ENCODE measurements around the gene AJAP1.

DNA sequence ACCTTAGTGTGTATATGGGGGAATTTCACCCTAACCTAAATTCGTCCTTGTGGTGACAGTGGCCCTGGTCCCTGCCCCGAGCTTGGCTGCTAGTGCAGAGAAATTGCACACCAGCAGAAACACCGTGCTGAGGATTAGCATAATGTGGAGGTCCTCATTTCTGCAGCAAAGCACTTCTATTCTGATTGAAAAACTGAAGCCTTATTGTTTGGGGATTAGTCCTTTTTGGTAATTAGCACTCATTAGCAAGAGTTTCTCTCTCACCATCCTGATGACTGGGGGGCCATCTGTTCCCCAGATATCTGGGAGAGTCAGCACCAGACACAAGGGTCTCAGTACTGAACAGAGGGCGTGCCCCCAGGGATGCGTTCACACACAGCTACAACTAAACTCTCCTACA lies 55.2 kb downstream of the AJAP1 start:
- TF ChIP-seq ZNF768 (tag by site-specific recombination; IDR thresholded peaks at IDR 0.05), result no peak
- TF ChIP-seq, protein P1, sequence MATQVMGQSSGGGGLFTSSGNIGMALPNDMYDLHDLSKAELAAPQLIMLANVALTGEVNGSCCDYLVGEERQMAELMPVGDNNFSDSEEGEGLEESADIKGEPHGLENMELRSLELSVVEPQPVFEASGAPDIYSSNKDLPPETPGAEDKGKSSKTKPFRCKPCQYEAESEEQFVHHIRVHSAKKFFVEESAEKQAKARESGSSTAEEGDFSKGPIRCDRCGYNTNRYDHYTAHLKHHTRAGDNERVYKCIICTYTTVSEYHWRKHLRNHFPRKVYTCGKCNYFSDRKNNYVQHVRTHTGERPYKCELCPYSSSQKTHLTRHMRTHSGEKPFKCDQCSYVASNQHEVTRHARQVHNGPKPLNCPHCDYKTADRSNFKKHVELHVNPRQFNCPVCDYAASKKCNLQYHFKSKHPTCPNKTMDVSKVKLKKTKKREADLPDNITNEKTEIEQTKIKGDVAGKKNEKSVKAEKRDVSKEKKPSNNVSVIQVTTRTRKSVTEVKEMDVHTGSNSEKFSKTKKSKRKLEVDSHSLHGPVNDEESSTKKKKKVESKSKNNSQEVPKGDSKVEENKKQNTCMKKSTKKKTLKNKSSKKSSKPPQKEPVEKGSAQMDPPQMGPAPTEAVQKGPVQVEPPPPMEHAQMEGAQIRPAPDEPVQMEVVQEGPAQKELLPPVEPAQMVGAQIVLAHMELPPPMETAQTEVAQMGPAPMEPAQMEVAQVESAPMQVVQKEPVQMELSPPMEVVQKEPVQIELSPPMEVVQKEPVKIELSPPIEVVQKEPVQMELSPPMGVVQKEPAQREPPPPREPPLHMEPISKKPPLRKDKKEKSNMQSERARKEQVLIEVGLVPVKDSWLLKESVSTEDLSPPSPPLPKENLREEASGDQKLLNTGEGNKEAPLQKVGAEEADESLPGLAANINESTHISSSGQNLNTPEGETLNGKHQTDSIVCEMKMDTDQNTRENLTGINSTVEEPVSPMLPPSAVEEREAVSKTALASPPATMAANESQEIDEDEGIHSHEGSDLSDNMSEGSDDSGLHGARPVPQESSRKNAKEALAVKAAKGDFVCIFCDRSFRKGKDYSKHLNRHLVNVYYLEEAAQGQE (tag by site-specific recombination; IDR thresholded peaks at IDR 0.05), result no peak
- no peak for TF ChIP-seq ZNF223 (tag by site-specific recombination; IDR thresholded peaks at IDR 0.05)
- no peak for TF ChIP-seq ZFP3 (tag by site-specific recombination; IDR thresholded peaks at IDR 0.05; ENCODE audit: low read depth)
- TF ChIP-seq, protein P2, sequence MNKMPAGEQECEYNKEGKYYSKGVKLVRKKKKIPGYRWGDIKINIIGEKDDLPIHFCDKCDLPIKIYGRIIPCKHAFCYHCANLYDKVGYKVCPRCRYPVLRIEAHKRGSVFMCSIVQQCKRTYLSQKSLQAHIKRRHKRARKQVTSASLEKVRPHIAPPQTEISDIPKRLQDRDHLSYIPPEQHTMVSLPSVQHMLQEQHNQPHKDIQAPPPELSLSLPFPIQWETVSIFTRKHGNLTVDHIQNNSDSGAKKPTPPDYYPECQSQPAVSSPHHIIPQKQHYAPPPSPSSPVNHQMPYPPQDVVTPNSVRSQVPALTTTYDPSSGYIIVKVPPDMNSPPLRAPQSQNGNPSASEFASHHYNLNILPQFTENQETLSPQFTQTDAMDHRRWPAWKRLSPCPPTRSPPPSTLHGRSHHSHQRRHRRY (tag by site-specific recombination; IDR thresholded peaks at IDR 0.05), result no peak
- TF ChIP-seq, protein P3, sequence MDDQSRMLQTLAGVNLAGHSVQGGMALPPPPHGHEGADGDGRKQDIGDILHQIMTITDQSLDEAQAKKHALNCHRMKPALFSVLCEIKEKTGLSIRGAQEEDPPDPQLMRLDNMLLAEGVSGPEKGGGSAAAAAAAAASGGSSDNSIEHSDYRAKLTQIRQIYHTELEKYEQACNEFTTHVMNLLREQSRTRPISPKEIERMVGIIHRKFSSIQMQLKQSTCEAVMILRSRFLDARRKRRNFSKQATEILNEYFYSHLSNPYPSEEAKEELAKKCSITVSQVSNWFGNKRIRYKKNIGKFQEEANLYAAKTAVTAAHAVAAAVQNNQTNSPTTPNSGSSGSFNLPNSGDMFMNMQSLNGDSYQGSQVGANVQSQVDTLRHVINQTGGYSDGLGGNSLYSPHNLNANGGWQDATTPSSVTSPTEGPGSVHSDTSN (CRISPR knock-in tag; IDR thresholded peaks at IDR 0.05), result no peak
